ENCODE results near the gene DKC1. TPM values are rescaled to one million over a fixed set of nuclear protein-coding genes. Genes with fewer than 3 reads are reported as not detected.

The DKC1 gene
- total RNA-seq, 1 donor from 2014 or later, result 28.5 TPM

GRCh38 chrX:154719132-154719675, 43.5 kb upstream of the DKC1 start:
- H3K27me3 Mint-ChIP-seq (ENCODE audit: unreplicated experiment), result no peaks in the 10 kb centered on the region
- H3K36me3 Mint-ChIP-seq (ENCODE audit: low read depth, unreplicated experiment), result no peaks in the 10 kb centered on the region
- H3K9me3 Mint-ChIP-seq (ENCODE audit: unreplicated experiment), result no peaks in the 10 kb centered on the region
- no peak for DNase-seq (ENCODE audit: low spot score)
- peaks cover 16% of the 10 kb centered on the region for H3K4me1 Mint-ChIP-seq (ENCODE audit: unreplicated experiment)
- no peak for TF ChIP-seq CTCF (IDR thresholded peaks at IDR 0.05; ENCODE audit: unreplicated experiment)
- peak overlapping the region; percentile 19 for H3K4me3 Mint-ChIP-seq (ENCODE audit: unreplicated experiment)
- peak overlapping the region; percentile 14 for H3K27ac Mint-ChIP-seq (ENCODE audit: unreplicated experiment)

GRCh38 chrX:154720067-154720466, 42.6 kb upstream of the DKC1 start:
- Mint-ChIP-seq H3K9me3 (ENCODE audit: unreplicated experiment) (no peaks in the 10 kb centered on the region), H3K36me3 (ENCODE audit: low read depth, unreplicated experiment) (no peaks in the 10 kb centered on the region), H3K4me1 (ENCODE audit: unreplicated experiment) (peaks cover 16% of the 10 kb centered on the region), H3K4me3 (ENCODE audit: unreplicated experiment) (no peak overlapping the region), H3K27ac (ENCODE audit: unreplicated experiment) (no peak overlapping the region), H3K27me3 (ENCODE audit: unreplicated experiment) (no peaks in the 10 kb centered on the region)
- DNase-seq (ENCODE audit: low spot score), result no peak
- TF ChIP-seq CTCF (IDR thresholded peaks at IDR 0.05; ENCODE audit: unreplicated experiment), result no peak

- H3K27ac Mint-ChIP-seq (ENCODE audit: unreplicated experiment), result no peak overlapping the region
- no peaks in the 10 kb centered on the region for H3K27me3 Mint-ChIP-seq (ENCODE audit: unreplicated experiment)
- no peak for TF ChIP-seq CTCF (IDR thresholded peaks at IDR 0.05; ENCODE audit: unreplicated experiment)
- H3K9me3 Mint-ChIP-seq (ENCODE audit: unreplicated experiment), result no peaks in the 10 kb centered on the region
- H3K4me3 Mint-ChIP-seq (ENCODE audit: unreplicated experiment), result no peak overlapping the region
- DNase-seq (ENCODE audit: low spot score), result no peak
- no peaks in the 10 kb centered on the region for H3K36me3 Mint-ChIP-seq (ENCODE audit: low read depth, unreplicated experiment)
- H3K4me1 Mint-ChIP-seq (ENCODE audit: unreplicated experiment), result peaks cover 16% of the 10 kb centered on the region
Measured at GRCh38 chrX:154721155-154721554, 41.5 kb upstream of the DKC1 start.

- H3K4me3 Mint-ChIP-seq (ENCODE audit: unreplicated experiment), result no peak overlapping the region
- peaks cover 2% of the 10 kb centered on the region for H3K4me1 Mint-ChIP-seq (ENCODE audit: unreplicated experiment)
- H3K9me3 Mint-ChIP-seq (ENCODE audit: unreplicated experiment), result no peaks in the 10 kb centered on the region
- no peaks in the 10 kb centered on the region for H3K27me3 Mint-ChIP-seq (ENCODE audit: unreplicated experiment)
- no peak for DNase-seq (ENCODE audit: low spot score)
- H3K36me3 Mint-ChIP-seq (ENCODE audit: low read depth, unreplicated experiment), result no peaks in the 10 kb centered on the region
- no peak for TF ChIP-seq CTCF (IDR thresholded peaks at IDR 0.05; ENCODE audit: unreplicated experiment)
- no peak overlapping the region for H3K27ac Mint-ChIP-seq (ENCODE audit: unreplicated experiment)
Measured at GRCh38 chrX:154724993-154725756, 37.5 kb upstream of the DKC1 start.

GRCh38 chrX:154727418-154727817, 35.2 kb upstream of the DKC1 start:
- H3K27me3 Mint-ChIP-seq (ENCODE audit: unreplicated experiment), result peaks cover 2% of the 10 kb centered on the region
- no peak overlapping the region for H3K4me3 Mint-ChIP-seq (ENCODE audit: unreplicated experiment)
- peak overlapping the region; percentile 64 for H3K27ac Mint-ChIP-seq (ENCODE audit: unreplicated experiment)
- DNase-seq (ENCODE audit: low spot score), result no peak
- no peaks in the 10 kb centered on the region for H3K9me3 Mint-ChIP-seq (ENCODE audit: unreplicated experiment)
- TF ChIP-seq CTCF (IDR thresholded peaks at IDR 0.05; ENCODE audit: unreplicated experiment), result no peak
- peaks cover 13% of the 10 kb centered on the region for H3K4me1 Mint-ChIP-seq (ENCODE audit: unreplicated experiment)
- no peaks in the 10 kb centered on the region for H3K36me3 Mint-ChIP-seq (ENCODE audit: low read depth, unreplicated experiment)
